ENCODE data around the gene NT5C.

Gene NT5C

GRCh38 chr17:75086496-75087181 is 44.9 kb downstream of the NT5C start:
- Histone ChIP-seq H3K36me3 (ENCODE audit: insufficient read depth, low read depth, low read length) (no peaks in the 10 kb centered on the region), H3K27me3 (ENCODE audit: insufficient read depth, low read length) (no peaks in the 10 kb centered on the region), H3K9ac (ENCODE audit: low read depth, low read length) (peak overlapping the region; percentile 86; the same call in 1 of the 2 replicates), H3K27ac (ENCODE audit: low read length) (peak overlapping the region; percentile 82), H3K4me3 (ENCODE audit: low read length) (peak overlapping the region; percentile 77; the same call in 1 of the 2 replicates), H3K9me3 (ENCODE audit: insufficient read depth, low read depth, low read length) (no peaks in the 10 kb centered on the region), H3K4me1 (ENCODE audit: insufficient read depth, low read length) (peaks cover 23% of the 10 kb centered on the region)

- H3K27ac ChIP-seq (ENCODE audit: low read length) = no peak overlapping the region
- no peaks in the 10 kb centered on the region for H3K9me3 ChIP-seq (ENCODE audit: insufficient read depth, low read depth, low read length)
- H3K9ac ChIP-seq (ENCODE audit: low read depth, low read length) = no peak overlapping the region
- no peaks in the 10 kb centered on the region for H3K27me3 ChIP-seq (ENCODE audit: insufficient read depth, low read length)
- peaks cover 12% of the 10 kb centered on the region; the same call in 1 of the 2 replicates for H3K4me1 ChIP-seq (ENCODE audit: insufficient read depth, low read length)
- H3K4me3 ChIP-seq (ENCODE audit: low read length) = no peak overlapping the region
- no peaks in the 10 kb centered on the region for H3K36me3 ChIP-seq (ENCODE audit: insufficient read depth, low read depth, low read length)
These were observed 47.4 kb downstream of the NT5C start for GRCh38 chr17:75084039-75084660.

DNA sequence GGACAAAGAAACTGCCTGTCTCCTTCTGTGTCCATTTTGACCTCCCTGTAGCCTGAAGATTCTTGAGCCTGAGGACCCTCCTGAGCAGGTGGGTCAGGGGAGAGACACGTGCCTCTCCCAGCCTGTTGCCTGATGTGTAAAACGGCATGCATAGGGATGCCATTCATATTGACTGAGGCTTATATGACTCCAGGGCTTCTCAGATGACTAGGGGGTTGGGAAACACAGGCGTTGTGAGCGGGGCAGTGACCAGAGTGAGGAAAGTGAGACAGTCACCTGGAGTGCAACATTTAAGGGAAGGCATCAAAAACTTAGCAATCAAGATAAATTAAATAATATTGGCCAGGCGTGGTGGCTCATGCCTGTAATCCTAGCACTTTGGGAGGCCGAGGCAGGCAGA is 48.9 kb downstream of the NT5C start:
- Histone ChIP-seq H3K36me3 (ENCODE audit: insufficient read depth, low read depth, low read length) (no peaks in the 10 kb centered on the region), H3K9ac (ENCODE audit: low read depth, low read length) (no peak overlapping the region), H3K4me1 (ENCODE audit: insufficient read depth, low read length) (peaks cover 18% of the 10 kb centered on the region; the same call in 1 of the 2 replicates), H3K27ac (ENCODE audit: low read length) (no peak overlapping the region), H3K27me3 (ENCODE audit: insufficient read depth, low read length) (no peaks in the 10 kb centered on the region), H3K9me3 (ENCODE audit: insufficient read depth, low read depth, low read length) (no peaks in the 10 kb centered on the region), H3K4me3 (ENCODE audit: low read length) (no peak overlapping the region)

DNA sequence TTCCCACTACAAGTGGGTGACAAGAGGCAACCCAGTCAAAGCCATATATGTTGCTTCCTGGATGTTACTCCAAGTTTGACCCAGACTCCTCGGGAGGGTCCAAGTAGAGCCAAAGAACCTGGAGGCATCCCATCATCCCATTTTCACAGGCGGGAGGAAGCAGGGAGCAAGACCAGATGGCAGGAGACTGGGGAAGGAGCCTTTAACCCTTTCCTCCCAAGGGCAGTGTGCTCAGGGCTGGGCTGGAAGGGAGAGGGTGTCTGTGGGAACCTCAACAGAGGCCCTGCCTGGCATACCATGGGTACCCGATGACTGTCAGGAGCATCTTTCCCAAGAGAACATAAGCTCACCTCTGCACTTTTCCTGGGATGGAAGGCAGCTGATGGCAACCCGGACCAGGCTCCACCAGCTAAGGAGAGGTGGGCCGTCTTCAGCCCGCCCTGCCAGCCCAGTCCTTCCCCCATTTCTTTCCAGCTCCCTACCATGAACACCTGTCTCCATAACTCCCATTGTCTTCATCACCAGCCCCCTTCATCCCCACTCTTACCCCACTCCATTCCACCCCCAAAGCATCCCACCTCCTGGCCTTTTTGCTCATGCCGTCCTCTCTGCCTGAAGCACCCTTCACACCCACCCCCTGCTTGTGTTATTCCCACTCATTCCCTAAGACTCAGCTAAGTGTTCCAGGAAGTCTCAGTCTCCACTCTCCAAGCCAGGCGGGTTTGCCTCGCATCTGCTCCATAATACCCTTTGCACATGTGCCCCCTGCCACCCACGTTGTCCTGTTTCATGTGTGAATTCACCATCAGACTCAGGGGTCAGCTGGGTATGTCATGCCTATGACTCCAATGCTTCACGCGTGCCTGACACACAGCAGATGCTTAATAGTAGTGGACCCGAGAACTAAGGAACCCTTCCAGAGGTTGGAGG is 49.7 kb downstream of the NT5C start:
- H3K27me3 ChIP-seq (ENCODE audit: insufficient read depth, low read length) = no peaks in the 10 kb centered on the region
- no peak overlapping the region for H3K4me3 ChIP-seq (ENCODE audit: low read length)
- no peak overlapping the region for H3K27ac ChIP-seq (ENCODE audit: low read length)
- H3K9me3 ChIP-seq (ENCODE audit: insufficient read depth, low read depth, low read length) = no peaks in the 10 kb centered on the region
- H3K9ac ChIP-seq (ENCODE audit: low read depth, low read length) = no peak overlapping the region
- peaks cover 18% of the 10 kb centered on the region; the same call in 1 of the 2 replicates for H3K4me1 ChIP-seq (ENCODE audit: insufficient read depth, low read length)
- no peaks in the 10 kb centered on the region for H3K36me3 ChIP-seq (ENCODE audit: insufficient read depth, low read depth, low read length)

All from iPS-20b (cell line).